Coronary artery (tissue), 2 donors: Measurements from ENCODE around the gene CHAT.

Experiments
- DNase-seq: peaks from one replicate; pipeline ENCODE4 v3.0.0-alpha.2; 2017; ENCODE audit warnings: low spot score
- H3K27ac ChIP-seq, 2 donors: fragments of 200-600 bp; sonication (generic); one replicate each; pipeline ENCODE4 v1.5.1; 2016 to 2019
- H3K4me3 ChIP-seq: fragments of 200-600 bp; sonication (generic); 2 replicates; pipeline ENCODE4 v1.5.1; 2016; ENCODE audit warnings: mild to moderate bottlenecking, moderate library complexity
- TF ChIP-seq, protein P1 (sequence below): fragments of 200-600 bp; sonication (generic); IDR thresholded peaks from one replicate; pipeline ENCODE4 v1.5.1; 2019; ENCODE audit warnings: antibody characterized with exemption

Gene CHAT

DNA sequence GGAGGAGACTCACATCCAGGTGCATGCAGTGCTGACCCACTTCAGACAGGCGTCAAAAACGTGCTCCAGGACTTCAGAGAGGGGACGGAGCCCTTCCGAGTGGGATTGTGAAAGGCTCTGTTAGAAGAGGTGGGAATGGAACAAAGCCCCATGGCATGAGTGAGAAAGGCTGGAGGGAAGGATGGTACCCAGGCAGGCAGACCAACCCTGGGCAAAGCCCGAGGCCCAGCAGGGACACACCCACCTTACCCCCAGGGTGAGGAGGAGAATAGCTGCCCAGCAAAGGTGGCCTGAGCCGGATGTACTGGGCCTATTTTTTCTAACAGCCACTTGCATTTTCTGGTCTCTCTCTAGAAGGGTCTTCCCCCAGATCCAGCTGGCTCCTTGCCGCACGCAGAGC lies 14.8 kb downstream of the CHAT start:
- Histone ChIP-seq H3K4me3 (no peak overlapping the region), H3K27ac (no peak overlapping the region)
- TF ChIP-seq, protein P1, sequence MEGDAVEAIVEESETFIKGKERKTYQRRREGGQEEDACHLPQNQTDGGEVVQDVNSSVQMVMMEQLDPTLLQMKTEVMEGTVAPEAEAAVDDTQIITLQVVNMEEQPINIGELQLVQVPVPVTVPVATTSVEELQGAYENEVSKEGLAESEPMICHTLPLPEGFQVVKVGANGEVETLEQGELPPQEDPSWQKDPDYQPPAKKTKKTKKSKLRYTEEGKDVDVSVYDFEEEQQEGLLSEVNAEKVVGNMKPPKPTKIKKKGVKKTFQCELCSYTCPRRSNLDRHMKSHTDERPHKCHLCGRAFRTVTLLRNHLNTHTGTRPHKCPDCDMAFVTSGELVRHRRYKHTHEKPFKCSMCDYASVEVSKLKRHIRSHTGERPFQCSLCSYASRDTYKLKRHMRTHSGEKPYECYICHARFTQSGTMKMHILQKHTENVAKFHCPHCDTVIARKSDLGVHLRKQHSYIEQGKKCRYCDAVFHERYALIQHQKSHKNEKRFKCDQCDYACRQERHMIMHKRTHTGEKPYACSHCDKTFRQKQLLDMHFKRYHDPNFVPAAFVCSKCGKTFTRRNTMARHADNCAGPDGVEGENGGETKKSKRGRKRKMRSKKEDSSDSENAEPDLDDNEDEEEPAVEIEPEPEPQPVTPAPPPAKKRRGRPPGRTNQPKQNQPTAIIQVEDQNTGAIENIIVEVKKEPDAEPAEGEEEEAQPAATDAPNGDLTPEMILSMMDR = no peak
- DNase-seq = no peak

DNA sequence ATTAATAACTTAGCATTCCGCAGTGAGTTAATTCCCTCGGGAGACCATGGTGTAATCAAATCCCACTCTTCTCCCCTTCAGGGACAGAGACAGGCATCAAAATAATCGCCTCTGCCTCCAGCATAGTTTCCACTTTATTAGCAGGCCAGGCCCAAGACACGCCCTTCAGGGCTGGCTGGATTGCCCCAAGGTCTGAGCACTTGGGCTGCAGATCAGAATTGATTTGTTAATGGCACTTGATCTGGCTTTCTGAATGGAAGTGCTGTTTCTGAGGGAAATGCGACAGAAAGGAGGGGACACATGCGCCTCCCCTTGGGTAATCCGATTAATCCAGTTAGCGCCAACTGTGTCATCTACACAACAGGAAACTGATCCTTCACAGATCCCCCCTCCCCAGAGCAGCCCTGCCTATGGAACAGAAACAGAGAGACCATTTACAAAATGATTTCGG lies 15.6 kb downstream of the CHAT start:
- TF ChIP-seq, protein P1 = no peak
- no peak overlapping the region for H3K4me3 ChIP-seq
- DNase-seq = no peak
- no peak overlapping the region for H3K27ac ChIP-seq

DNA sequence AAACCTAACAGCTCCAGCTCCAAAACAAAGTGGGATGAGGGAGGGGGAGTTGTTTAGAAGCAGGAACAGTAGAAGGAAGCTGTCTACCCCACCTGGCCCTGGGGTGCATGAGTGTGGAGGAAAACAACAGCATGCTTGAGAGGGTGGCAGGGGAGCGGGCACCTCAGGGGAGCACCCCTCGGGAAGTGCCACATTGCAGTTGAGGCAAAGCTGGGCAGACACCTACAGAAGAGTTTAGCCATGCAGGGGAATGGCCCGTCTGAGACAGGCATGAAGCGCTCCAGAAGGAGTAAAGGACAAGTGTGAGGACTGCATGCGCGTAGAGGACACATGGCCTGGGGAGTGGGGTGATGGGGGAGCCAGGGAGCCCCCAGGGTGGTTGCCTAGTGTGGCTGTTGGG lies 18.1 kb downstream of the CHAT start:
- no peak for DNase-seq
- H3K27ac ChIP-seq = no peak overlapping the region
- TF ChIP-seq, protein P1 = no peak
- H3K4me3 ChIP-seq = no peak overlapping the region

- no peak for DNase-seq
- TF ChIP-seq, protein P1 = no peak
- Histone ChIP-seq H3K27ac (no peak overlapping the region), H3K4me3 (no peak overlapping the region)
Observed at GRCh38 chr10:49632406-49633317, 18.8 kb downstream of the CHAT start.

DNA sequence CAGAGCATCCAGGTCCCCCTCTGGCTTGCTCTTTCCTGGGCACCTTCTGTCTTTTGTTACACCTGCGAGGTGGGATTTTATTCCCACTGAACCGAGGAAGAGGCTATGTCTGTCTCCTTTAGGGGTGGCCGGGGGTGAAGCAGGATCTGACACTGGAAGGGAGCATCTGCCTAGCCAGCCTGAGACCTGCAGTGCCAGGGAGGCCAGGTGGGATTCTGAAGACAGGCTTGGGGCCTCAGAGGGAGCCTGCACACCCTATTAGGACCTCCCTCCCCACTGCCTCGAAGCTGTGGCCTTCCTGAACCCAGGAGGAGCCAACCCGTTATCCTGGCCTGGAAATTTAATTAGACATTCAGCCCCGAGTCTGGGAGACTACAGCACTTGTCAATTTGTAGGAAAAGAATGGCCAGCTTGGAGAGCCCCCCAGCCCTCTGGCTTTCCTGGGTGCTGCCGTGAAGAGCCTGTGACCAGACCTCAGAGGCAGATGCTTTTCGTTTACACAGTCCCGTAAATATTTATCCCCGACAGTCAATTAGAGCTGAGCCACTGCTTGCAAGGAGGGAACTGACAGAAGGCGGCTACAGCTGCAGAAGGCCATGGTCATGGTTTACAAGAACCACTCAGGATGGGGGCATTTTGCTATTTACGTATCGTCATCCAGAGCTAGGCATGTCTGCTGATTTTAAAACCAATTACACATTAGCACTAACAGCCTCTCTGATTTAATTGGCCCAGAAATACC lies 19.7 kb downstream of the CHAT start:
- DNase-seq = no peak
- TF ChIP-seq, protein P1 = no peak
- no peak overlapping the region for H3K4me3 ChIP-seq
- H3K27ac ChIP-seq = no peak overlapping the region

DNA sequence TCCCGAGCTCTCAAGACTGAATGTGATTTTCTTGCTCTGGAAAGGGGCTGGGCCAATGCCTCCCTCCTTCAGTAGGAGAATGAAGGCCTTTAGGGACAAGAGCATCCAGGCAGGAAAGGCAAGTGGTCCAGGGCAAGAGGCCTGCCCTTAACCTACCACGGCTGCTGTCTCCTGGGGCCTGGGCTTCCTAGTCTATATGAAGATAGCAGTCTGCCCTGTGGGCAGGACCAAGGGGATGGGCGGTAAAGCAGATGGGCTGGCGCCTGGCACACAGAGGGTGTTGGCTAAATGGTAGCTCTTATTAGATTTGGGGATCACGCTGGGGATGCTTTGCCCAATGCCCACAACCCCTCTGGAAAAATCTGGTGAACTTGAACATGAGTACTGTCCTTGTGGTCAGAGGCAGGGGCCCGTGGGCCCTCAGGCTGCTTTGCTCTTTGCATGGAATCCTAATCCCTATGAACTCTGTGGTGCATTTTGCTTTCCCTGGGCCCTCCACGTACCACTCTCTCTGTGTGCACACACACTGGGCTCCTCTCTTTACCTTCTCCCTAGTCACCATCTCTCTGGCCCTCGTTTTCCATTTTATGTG lies 20.3 kb downstream of the CHAT start:
- Histone ChIP-seq H3K4me3 (no peak overlapping the region), H3K27ac (no peak overlapping the region)
- TF ChIP-seq, protein P1 = no peak
- DNase-seq = no peak
